D341Med (cell line): ENCODE data around the gene ALOXE3.

Source experiments
- DNase-seq: peaks from one replicate; pipeline ENCODE4 v3.0.0; 2012; ENCODE audit warnings: low spot score

Gene ALOXE3

GRCh38 chr17:8153957-8154607 is 35.8 kb upstream of the ALOXE3 start:
- peak; percentile 74 for DNase-seq

DNA sequence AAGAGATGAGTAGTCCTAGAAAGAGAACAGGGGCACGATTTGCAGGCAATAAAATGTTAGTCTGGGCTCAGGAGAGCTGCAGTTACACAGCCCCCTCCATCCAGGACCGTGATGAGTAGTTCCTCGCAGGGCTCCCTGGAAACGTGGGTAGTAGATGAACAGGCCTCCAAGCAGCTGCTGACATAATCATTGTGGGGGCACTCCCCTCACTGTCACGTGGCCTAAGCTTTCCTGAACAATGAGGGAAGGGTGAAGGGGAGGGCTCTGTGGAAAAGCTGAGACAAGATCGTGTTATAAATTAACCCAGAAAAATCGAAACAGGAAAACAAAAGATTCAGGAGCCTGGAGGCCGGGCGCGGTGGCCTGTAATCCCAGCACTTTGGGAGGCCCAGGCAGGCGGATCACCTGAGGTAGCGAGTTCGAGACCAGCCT is 35.2 kb upstream of the ALOXE3 start:
- no peak for DNase-seq

GRCh38 chr17:8153031-8153451 is 34.7 kb upstream of the ALOXE3 start:
- no peak for DNase-seq

- peak; percentile 87 for DNase-seq
These were observed 33.9 kb upstream of the ALOXE3 start, which contains the start of gene PER1 for GRCh38 chr17:8152112-8152775. Gene PER1 (minus strand): TSS chr17:8152404. CDS start chr17:8150706, 1,698 bp downstream.

DNA sequence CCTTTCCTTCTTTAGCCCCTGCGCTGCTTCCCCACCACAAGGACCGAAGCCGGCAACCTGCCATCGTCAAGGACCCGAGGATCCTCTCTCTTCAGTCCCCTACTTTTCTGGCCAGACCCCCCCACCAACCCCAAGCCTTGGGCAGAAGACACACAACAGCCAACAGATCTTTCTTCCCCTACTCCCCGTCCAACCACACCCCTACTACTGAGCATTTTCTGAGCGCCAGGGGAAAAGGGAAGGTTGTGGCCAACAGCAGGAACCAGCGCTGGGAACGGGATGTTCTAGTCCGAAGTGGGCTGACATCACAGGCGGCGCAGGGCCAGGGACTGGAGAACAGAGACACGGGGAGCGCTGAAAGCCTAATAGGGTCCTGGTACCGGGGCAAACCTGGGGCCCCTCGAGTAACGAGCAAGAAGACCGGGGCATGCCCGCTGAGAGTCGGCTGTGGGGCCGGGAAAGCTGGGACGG is 33.4 kb upstream of the ALOXE3 start:
- DNase-seq: no peak

DNA sequence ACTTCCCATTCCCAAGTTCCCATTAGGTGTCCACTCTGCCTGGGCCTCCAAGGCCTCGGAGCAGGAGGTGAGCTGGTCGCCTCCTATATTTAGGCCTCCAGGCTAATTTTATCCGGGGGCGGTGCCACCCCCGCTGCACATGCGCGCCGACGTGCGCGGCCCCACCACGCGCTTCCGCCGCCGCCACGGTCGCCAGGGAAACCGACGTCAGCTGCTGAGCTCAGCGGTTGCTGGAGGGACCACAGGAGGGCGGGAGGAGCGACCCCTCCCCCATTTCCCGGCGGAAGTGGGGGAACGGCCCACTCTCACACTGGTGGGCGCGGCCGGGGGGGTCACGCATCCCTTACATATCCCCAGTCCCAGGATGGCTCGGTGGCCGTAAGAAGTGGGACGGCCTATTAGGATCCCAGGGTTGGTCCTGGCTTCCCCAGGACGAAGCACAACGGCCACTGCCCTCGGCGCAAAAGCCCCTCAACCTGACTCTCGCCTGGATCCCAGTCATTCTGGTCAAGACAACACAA is 32.9 kb upstream of the ALOXE3 start:
- DNase-seq: peak; percentile 81

GRCh38 chr17:8150194-8151119 is 32.1 kb upstream of the ALOXE3 start:
- no peak for DNase-seq

DNA sequence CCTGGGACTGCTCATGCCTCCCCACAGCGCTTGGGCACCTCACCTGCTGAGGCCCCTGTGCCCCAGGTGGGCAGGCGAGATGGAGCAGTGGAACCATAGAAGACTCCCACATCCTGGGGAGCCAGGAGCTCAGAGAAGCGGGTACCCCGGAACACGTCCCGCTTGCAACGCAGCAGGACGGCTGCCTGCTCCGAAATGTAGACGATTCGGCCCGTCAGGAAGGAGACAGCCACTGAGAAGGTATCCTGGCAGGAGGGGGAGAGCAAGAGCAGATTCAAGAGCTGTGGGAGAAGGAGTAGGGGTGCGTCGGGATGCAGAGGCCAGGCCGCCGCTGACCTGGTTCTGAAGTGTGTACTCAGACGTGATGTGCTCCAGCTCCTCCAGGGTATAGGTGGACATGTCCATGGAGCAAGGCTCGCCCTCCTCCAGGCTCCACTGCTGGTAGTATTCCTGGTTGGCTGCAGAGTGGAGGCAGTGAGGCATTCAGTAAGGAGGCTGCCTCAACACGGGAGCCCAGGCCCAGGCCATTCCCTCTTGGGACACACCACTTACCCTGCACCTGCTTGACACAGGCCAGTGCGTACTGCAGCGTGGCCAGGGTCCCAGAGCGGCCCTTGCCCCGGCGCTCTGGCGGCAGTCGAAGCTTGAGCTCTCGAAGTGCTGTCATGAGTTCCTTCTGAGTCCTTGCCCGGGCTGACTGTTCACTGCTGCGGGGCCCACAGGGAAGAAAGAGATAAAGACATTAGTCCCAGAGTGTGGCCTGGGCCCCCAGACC is 31.3 kb upstream of the ALOXE3 start:
- DNase-seq: no peak

- DNase-seq: no peak
These were observed 30.2 kb upstream of the ALOXE3 start for GRCh38 chr17:8148560-8148959.

DNA sequence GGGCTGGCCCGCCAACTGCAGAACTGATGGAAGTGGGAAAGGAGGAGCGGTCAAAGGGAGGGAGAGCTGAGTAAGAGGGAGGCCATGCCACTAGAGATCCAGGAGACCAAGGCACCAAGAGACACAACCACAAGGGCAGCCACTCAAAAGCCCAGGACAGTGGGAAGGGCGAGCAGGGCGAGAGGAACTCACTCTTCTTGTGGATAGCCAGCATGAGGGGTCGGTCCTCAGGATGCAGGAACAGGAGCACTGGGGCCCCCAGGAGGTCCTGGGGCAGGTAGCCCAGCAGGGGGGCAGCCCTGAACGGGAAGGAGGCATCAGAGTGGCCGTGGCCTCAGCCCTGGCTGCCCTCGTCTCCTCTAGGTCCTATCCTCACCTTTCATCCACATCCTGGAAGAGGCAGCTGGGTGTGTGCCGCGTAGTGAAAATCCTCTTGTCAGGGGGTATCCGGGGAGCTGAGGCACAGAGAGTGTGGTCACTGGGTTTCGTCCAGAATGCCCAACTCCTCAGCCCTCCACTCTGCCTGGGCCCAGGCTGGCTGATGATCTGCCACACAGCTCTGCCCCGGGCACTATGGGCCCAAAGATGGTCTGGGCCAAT is 29.6 kb upstream of the ALOXE3 start:
- no peak for DNase-seq

- no peak for DNase-seq
These were observed 29.0 kb upstream of the ALOXE3 start for GRCh38 chr17:8147141-8147804.

GRCh38 chr17:8146381-8147140 is 28.2 kb upstream of the ALOXE3 start:
- DNase-seq: no peak

DNA sequence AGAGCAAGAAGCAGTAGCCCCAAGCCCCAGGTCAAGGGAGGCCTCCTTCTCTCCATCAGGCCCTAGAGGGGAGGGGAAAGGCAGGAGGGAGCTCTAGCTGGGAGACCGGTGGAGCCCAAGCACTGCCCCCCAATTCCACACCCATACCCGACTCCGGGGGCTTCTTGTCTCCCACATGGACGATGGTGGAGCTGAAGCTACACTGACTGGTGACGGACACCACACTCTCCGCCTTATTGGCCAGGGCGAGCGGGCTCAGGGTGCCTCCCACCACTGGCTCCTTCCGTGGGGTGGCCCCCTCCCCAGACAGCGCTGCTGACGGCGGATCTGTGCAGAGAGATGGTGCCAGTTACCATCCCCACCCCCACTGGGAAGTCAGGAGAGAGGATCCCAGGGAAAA is 27.5 kb upstream of the ALOXE3 start:
- no peak for DNase-seq

- no peak for DNase-seq
These were observed 26.3 kb upstream of the ALOXE3 start for GRCh38 chr17:8144401-8145231.

DNA sequence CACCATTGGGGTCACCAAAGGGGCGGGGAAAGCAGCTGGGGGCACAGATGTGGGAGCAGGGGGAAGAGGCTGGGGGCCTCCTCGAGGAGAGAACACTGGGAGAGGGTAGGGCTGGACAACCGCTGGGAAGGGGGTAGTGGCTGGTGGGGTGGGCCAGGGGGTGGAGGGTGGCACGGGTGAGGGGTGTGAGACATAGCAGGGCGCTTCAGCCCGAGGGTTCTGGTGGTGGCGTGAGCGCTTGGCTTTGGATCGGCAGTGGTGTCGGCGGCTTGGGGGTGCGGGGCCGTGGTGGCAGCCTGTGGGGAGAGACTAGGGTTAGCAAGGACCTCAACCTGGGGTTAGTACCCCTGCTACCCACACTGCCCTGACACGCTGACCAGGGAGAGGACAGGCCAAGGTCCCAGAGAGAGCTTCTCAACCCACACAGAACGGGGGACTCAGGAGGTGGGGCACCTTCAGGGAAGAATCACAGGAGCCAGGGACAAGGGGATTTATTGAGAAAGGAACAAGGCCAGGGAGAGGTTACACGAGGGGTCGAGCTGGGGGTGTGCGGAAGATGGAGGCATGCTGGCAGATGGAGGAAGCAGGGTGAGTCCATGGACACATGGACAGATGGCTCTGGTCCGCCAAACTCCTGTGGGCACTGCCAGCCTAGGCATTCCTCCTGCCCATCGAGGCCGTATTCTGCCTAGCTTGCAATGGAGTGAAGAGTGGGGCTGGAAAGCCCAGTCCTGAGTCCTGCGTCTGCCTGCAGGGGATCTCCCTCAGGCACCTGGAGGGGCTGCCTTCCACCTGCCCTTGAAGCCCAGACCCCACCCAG is 25.5 kb upstream of the ALOXE3 start:
- DNase-seq: no peak

GRCh38 chr17:8142887-8143580 is 24.7 kb upstream of the ALOXE3 start:
- DNase-seq: no peak

- no peak for DNase-seq
These were observed 24.0 kb upstream of the ALOXE3 start for GRCh38 chr17:8142158-8142886.
